Stimulated activated CD4-positive, alpha-beta T cell treated with anti-CD3 and anti-CD28 coated beads, Interleukin-15, amount 100 ng/mL, for 1 hour (primary cell): ENCODE data around the gene TCEAL4.
"Not testable (repeated sequence)": the region's sequence is repeated elsewhere in the genome, so short reads cannot be mapped to it uniquely, and the experiment has no call there.

Source experiments
- DNase-seq, 2 donors: peaks; one replicate each; pipeline ENCODE4 v3.0.0-alpha.2; 2020; ENCODE audit warnings: low read depth in 1 of 2, low spot score in 1 of 2

Gene TCEAL4

GRCh38 chrX:103586659-103587058 is 1.3 kb downstream of the TCEAL4 start:
- no peak for DNase-seq

GRCh38 chrX:103592295-103592694 is 7.0 kb downstream of the TCEAL4 start:
- DNase-seq = not testable (repeated sequence)

DNA sequence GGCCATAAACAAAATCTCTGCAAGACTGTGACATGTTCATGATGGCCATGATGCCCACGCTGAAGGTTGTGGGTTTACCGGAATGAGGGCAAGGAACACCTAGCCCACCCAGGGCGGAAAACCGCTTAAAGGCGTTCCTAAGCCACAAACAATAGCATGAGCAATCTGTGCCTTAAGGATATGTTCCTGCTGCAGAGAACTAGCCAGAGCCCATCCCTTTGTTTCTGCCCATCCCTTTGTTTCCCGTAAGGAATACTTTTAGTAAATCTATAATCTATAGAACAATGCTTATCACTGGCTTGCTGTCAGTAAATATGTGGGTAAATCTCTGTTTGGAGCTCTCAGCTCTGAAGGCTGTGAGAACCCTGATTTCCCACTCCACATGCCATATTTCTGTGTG is 9.9 kb downstream of the TCEAL4 start:
- DNase-seq = not testable (repeated sequence)

GRCh38 chrX:103607364-103608305 is 22.3 kb downstream of the TCEAL4 start, which contains the start of gene TCEAL3:
Gene TCEAL3, plus strand, starts transcription at chrX:103607963. Its CDS starts 1,102 bp downstream, at chrX:103609065.
- DNase-seq = no peak

- no peak for DNase-seq
These were observed 23.1 kb downstream of the TCEAL4 start for GRCh38 chrX:103608306-103608963.

DNA sequence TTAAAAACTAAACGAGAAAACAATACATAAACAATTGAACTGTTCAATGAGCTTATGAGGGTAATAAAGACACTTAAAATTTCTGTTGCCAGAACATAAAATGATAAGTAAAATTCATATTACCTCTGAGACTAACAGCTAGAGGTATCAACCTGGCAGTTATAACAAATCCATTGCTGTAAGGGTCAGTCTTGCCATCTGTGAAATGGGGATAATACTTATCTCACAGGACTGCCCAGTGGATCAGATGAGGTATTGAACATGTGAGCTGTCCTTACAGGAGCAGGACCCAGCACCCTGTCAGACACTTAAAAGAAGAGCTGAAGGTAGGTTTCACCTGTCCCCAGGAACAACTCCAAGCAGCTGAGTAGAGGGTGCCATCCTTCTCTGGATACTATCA is 25.0 kb downstream of the TCEAL4 start:
- DNase-seq = no peak

DNA sequence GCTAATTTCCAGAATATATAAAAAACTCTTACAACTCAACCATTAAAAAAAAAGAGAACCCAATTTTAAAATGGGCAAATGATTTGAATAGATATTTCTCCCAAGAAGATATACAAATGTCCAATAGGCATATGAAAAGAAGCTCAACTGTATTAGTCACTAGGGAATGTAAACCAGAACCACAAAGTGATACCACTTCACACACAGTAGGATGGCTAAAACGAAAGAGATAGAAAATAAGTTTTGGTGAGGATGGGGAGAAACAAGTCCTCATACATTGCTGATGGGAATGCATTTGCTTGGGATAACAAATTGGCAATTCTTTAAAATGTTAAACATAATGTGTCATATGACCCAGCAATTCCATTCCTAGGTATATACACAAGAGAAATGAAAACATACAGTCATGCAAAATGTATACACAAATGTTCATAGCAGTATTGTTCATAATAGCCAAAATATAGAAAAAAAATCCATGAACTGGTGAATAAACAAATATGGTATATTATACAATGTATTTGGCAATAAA is 28.1 kb downstream of the TCEAL4 start:
- DNase-seq = no peak

DNA sequence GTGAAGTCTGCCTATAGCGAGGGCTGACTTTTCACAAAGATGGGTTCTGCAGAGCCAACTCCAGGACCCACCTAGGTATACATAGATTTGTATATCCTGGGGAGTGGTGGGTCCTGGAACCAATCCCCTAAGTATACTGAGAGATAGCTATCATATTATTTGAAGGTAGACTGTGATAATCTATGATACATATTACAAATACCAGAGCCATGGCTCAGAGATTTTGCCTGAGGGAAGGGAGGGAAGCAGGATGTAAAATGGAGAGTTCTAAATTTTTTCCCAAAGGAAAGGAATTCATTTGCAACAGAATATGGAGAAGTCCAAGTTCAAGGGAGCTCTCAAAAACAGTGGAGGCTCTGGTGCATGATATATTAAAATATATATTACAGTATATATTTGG is 29.7 kb downstream of the TCEAL4 start:
- DNase-seq = no peak

DNA sequence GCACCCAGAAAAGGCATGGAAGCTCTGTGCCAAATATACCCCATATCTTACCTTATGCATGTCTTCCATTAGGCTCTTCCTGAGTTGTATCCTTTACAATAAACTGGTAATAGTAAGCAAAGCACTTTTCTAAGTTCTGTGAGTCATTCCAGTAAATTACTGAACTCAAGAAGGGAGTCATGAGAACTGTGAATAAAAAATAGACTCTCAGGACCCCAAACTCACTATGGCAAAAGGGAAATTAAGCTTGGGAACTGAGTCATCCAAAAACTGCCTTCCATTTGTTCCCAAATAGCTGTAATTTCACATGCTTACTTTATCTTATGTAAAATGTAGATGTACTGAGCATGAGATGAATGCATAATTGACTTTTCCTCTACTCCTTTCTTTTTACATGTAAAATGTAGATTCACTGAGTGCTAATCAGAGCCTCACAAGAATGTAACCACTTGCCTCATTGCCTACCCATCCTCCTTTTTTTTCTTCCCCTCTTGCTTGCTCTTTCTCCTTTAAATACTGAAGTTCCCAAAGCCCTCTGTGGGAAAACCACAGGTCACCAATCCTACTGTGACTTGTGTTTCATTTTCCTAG is 30.6 kb downstream of the TCEAL4 start:
- DNase-seq = no peak

DNA sequence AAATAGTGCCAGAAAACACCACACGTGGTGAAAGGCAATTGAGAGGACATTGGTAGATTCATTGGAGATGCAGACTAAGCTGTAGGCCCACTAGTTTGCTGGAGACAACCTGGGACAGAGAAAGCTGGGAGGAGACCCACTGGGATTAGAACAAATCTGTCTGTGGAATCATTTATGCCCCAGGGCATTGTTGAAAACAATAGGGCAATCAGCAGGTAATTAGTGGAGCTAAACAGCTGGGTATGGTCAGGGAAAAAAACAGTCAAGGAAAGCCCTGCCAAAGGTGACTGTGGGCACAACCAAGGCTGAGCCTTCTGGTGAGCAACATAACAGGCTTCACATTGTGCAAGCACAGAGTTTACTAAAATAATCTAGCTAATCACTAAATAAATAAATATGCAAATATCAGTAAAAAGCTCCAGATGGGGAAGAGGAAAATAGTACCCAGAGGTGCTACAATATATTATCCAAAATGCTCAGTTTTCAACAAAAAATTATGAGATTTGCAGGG is 31.4 kb downstream of the TCEAL4 start:
- no peak for DNase-seq

GRCh38 chrX:103624111-103624510 is 38.8 kb downstream of the TCEAL4 start:
- no peak for DNase-seq

DNA sequence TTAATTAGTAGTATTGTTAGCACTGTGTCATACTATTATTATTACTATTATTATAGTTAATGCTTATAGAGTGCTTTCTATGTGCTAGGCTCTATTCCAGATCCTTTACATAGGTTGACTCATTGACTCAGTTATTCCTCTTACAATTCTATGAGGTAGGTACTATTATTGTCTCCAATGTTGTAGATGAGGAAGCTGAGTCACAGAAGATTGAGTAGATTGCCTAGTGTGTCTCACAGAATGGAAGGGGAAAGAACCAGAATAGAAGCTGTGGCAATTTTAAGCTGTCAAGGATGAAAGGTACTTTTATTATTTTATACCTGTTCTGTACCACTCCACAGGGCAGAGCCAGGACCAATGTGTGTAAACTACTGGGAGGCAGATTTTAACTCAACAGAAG is 41.5 kb downstream of the TCEAL4 start:
- no peak for DNase-seq

DNA sequence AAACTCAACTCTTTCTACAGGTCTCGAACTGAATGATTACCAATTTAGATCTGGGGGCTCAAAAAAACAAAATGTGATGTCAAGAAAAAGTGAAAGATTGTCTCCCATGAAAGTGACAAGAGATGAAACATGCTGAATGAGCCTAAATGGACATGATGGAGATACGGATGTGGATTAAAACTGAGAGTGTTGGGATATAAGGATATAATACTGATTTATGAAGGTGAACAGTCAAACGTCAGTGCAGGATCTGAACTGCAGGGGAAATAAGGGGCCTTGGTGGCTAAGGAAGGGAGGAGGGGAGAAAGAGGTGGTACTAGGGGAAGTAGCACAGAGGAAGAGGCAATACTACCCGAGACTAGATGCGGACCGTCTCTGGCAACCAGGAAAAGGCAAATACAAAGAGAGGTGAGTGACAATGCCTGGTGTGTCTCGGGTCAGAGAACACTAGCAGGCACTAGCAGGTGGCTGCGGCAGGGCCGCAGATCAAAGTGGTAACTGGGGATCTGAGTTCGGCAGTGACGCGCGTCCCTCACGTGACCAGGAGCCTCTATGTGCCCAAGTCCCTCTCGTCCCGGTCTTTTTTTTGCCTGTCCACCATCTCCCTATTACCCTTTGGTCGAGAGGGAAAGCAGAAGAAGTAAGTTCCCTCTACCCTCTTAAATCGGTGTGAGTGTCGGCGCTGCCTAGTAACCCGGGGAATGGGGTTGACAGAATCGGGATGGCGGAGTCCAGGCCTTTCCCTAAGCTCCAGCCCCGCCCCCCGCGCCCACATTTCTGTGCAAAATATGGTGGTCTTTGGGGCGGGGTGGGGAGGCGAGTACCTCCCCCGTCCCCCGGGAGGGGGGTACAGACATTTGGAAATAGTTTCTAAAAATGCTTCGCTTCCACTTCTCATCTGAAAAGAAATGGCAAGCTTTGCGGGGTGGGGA is 43.3 kb downstream of the TCEAL4 start, which contains the start of gene TCEAL1:
TSS of gene TCEAL1 (plus strand) at position 590 of the 932 bp plus-strand sequence. CDS start 942 bp downstream, outside the sequence.
- no peak for DNase-seq

- no peak for DNase-seq
These were observed 44.2 kb downstream of the TCEAL4 start for GRCh38 chrX:103629318-103630170.

- no peak for DNase-seq
These were observed 44.8 kb downstream of the TCEAL4 start for GRCh38 chrX:103630171-103630511.

DNA sequence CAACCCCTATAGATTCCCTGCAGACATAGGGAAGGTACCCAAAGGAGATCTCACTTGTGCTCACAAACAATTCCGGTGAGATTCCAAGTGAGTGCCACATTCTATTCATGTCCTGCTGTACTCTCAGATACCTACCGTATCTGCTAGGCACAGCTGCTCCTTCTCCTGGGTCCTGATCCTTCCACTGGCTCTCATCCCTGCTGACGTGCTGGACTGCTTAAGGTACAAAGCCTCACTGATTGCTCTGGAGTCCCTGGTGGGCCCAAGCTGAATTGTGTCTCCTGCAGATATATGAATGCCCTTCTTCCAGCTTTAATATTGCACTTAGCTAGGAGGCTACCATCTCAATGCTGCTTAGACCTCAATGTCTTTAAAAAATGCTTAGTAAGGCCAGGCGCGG is 45.8 kb downstream of the TCEAL4 start:
- no peak for DNase-seq

- DNase-seq = no peak
These were observed 50.1 kb downstream of the TCEAL4 start for GRCh38 chrX:103635436-103635835.
